Suprapubic skin (tissue), 4 donors: ENCODE measurements around the gene TENM3. TPM values are rescaled to one million over a fixed set of nuclear protein-coding genes. Genes with fewer than 3 reads are reported as not detected.

Source experiments
- DNase-seq, 2 donors: peaks; one replicate each; pipeline ENCODE4 v3.0.0-alpha.2; 2019; ENCODE audit warnings: low spot score in 2 of 2
- H3K27ac ChIP-seq: fragments of 200-600 bp; sonication (generic); one replicate; pipeline ENCODE4 v1.5.1; 2019
- H3K27me3 ChIP-seq: fragments of 200-600 bp; sonication (generic); one replicate; pipeline ENCODE4 v1.5.1; 2019
- H3K36me3 ChIP-seq: fragments of 200-600 bp; sonication (generic); one replicate; pipeline ENCODE4 v1.5.1; 2019
- H3K4me1 ChIP-seq: fragments of 200-600 bp; sonication (generic); one replicate; pipeline ENCODE4 v1.5.1; 2019
- H3K4me3 ChIP-seq: fragments of 200-600 bp; sonication (generic); one replicate; pipeline ENCODE4 v1.5.1; 2019; ENCODE audit warnings: mild to moderate bottlenecking
- H3K9me3 ChIP-seq: fragments of 200-600 bp; sonication (generic); one replicate; pipeline ENCODE4 v1.5.1; 2019
- CTCF ChIP-seq, 2 donors: fragments of 200-600 bp in 1 of 2; fragments of 450-650 bp in 1 of 2; sonication (generic) in 1 of 2; IDR thresholded peaks; one replicate each; pipeline ENCODE4 v1.5.1; 2016 to 2019; ENCODE audit warnings: antibody characterized with exemption in 2 of 2, mild to moderate bottlenecking in 1 of 2, moderate library complexity in 1 of 2
- EP300 ChIP-seq: sonication (generic); formaldehyde crosslinking; IDR thresholded peaks from one replicate; pipeline ENCODE4 v1.6.1; 2017; ENCODE audit warnings: antibody characterized with exemption
- POLR2A ChIP-seq, 2 donors: fragments of 450-650 bp; IDR thresholded peaks; one replicate each; pipeline ENCODE4 v1.6.1; 2017; ENCODE audit warnings: antibody characterized with exemption in 2 of 2, mild to moderate bottlenecking in 2 of 2, moderate library complexity in 2 of 2
- POLR2AphosphoS5 ChIP-seq, 3 donors: sonication (generic); formaldehyde crosslinking; IDR thresholded peaks; one replicate each; pipeline ENCODE4 v1.6.1; 2017; ENCODE audit warnings: antibody characterized with exemption in 3 of 3
- WGBS: methylation state at CpG from one replicate; pipeline ENCODE4 v1.1.5; 2018; 5-methylcytosine and 5-hydroxymethylcytosine counted together
- total RNA-seq, 4 donors: library from RNA; depleted of rRNA; stranded (reverse); fragments of >200 nt; gene quantifications; one replicate each; pipeline ENCODE4 v1.1.0, GENCODE V29; 2016

TENM3 gene
- total RNA-seq, 4 donors from 2014 or later: 0.81 to 2.9 (median 1.8) TPM

DNA sequence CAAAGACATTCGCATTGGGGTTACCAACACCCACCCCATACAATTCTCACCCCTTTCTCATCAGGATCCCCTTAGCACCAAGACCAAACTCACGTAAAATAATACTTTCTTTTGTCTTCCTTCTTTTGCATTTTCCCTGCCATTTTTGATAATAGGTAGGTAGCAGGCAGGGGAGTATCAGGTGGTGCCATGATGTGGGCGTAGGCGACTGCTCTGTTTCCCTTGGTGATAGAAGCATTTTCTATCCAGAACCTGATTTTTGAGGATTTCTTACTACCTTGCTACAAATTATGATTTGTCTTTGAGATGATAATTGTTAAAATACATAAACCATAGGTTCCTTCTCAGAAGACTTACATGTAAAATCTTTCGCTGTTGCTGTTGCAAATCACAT is 523.7 kb downstream of the TENM3 start:
- Histone ChIP-seq H3K9me3 (no peaks in the 10 kb centered on the region), H3K4me3 (no peak overlapping the region), H3K4me1 (no peaks in the 10 kb centered on the region), H3K27me3 (no peaks in the 10 kb centered on the region), H3K27ac (no peak overlapping the region), H3K36me3 (no peaks in the 10 kb centered on the region)
- DNase-seq: no peak
- 94% methylated on average over 5 of the region's 5 CpGs for WGBS
- TF ChIP-seq EP300 (no peak), POLR2AphosphoS5 (IDR thresholded peaks at IDR 0.05) (no peak), POLR2A (IDR thresholded peaks at IDR 0.05) (no peak), CTCF (IDR thresholded peaks at IDR 0.05) (no peak)

- Histone ChIP-seq H3K4me1 (no peaks in the 10 kb centered on the region), H3K36me3 (no peaks in the 10 kb centered on the region), H3K9me3 (no peaks in the 10 kb centered on the region), H3K27me3 (no peaks in the 10 kb centered on the region), H3K4me3 (no peak overlapping the region), H3K27ac (no peak overlapping the region)
- TF ChIP-seq POLR2A (IDR thresholded peaks at IDR 0.05) (no peak), POLR2AphosphoS5 (IDR thresholded peaks at IDR 0.05) (no peak), CTCF (IDR thresholded peaks at IDR 0.05) (no peak), EP300 (no peak)
- WGBS: 72% methylated on average over 4 of the region's 4 CpGs
- DNase-seq: no peak
These were observed 525.6 kb downstream of the TENM3 start for GRCh38 chr4:182768838-182769237.

GRCh38 chr4:182770259-182770995 is 527.2 kb downstream of the TENM3 start:
- no peak overlapping the region for H3K4me3 ChIP-seq
- H3K4me1 ChIP-seq: no peaks in the 10 kb centered on the region
- no peak for TF ChIP-seq POLR2AphosphoS5 (IDR thresholded peaks at IDR 0.05)
- TF ChIP-seq CTCF (IDR thresholded peaks at IDR 0.05): no peak
- TF ChIP-seq EP300: no peak
- TF ChIP-seq POLR2A (IDR thresholded peaks at IDR 0.05): no peak
- no peaks in the 10 kb centered on the region for H3K36me3 ChIP-seq
- H3K9me3 ChIP-seq: no peaks in the 10 kb centered on the region
- no peak for DNase-seq
- H3K27me3 ChIP-seq: no peaks in the 10 kb centered on the region
- H3K27ac ChIP-seq: no peak overlapping the region
- 83% methylated on average over 13 of the region's 14 CpGs for WGBS

- H3K9me3 ChIP-seq: no peaks in the 10 kb centered on the region
- 78% methylated on average over 5 of the region's 5 CpGs for WGBS
- H3K4me3 ChIP-seq: no peak overlapping the region
- TF ChIP-seq POLR2AphosphoS5 (IDR thresholded peaks at IDR 0.05): no peak
- no peak for TF ChIP-seq EP300
- TF ChIP-seq POLR2A (IDR thresholded peaks at IDR 0.05): no peak
- no peak for TF ChIP-seq CTCF (IDR thresholded peaks at IDR 0.05)
- DNase-seq: no peak
- no peaks in the 10 kb centered on the region for H3K4me1 ChIP-seq
- no peak overlapping the region for H3K27ac ChIP-seq
- H3K36me3 ChIP-seq: no peaks in the 10 kb centered on the region
- no peaks in the 10 kb centered on the region for H3K27me3 ChIP-seq
These were observed 527.9 kb downstream of the TENM3 start for GRCh38 chr4:182770996-182771514.

DNA sequence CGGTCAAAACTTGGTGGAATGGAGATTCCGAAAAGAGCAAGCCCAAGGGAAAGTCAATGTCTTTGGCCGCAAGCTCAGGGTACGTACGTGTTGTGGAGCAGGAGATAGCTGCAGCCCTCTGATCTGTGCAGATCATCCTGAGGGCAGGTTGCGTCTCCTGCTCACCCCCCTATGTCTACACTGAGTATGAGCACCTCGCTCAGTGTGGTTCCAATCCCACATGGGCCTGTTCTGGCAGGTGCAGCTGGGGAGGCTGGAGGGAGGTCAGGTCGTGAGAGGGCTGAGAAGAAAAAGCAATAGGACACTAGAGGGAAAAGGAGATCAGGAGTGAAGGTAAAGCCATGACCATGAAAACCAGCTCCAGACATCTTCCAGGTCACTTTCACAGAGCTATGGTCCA is 531.9 kb downstream of the TENM3 start:
- DNase-seq: no peak
- 91% methylated on average over 8 of the region's 8 CpGs for WGBS
- TF ChIP-seq CTCF (IDR thresholded peaks at IDR 0.05) (no peak), POLR2AphosphoS5 (IDR thresholded peaks at IDR 0.05) (no peak), EP300 (no peak), POLR2A (IDR thresholded peaks at IDR 0.05) (no peak)
- Histone ChIP-seq H3K27me3 (no peaks in the 10 kb centered on the region), H3K27ac (no peak overlapping the region), H3K36me3 (no peaks in the 10 kb centered on the region), H3K4me3 (no peak overlapping the region), H3K4me1 (no peaks in the 10 kb centered on the region), H3K9me3 (no peaks in the 10 kb centered on the region)
